Muscle layer of duodenum (tissue), 2 donors: ENCODE measurements around the gene PPFIA3.

Source experiments
- H3K27ac ChIP-seq: one replicate; pipeline ENCODE4 v1.7.0; 2013; ENCODE audit warnings: mild to moderate bottlenecking, low read length
- H3K27me3 ChIP-seq: one replicate; pipeline ENCODE4 v1.7.0; 2013; ENCODE audit warnings: low read depth, mild to moderate bottlenecking, control low read depth, low read length
- H3K36me3 ChIP-seq, 2 donors: one replicate each; pipeline ENCODE4 v1.7.0; 2013; ENCODE audit warnings: low read length in 2 of 2, control low read depth in 1 of 2, mild to moderate bottlenecking in 1 of 2; ENCODE audit not compliant: insufficient read depth in 2 of 2, control insufficient read depth in 1 of 2
- H3K4me1 ChIP-seq, 2 donors: one replicate each; pipeline ENCODE4 v1.7.0; 2013; ENCODE audit warnings: low read length in 2 of 2, mild to moderate bottlenecking in 2 of 2, control low read depth in 1 of 2, moderate library complexity in 1 of 2; ENCODE audit not compliant: insufficient read depth in 2 of 2, control insufficient read depth in 1 of 2
- H3K4me3 ChIP-seq, 2 donors: one replicate each; pipeline ENCODE4 v1.7.0; 2013; ENCODE audit warnings: low read length in 2 of 2, low read depth in 1 of 2, mild to moderate bottlenecking in 1 of 2
- H3K9me3 ChIP-seq, 2 donors: one replicate each; pipeline ENCODE4 v1.7.0; 2013; ENCODE audit warnings: low read length in 2 of 2, control low read depth in 1 of 2, mild to moderate bottlenecking in 1 of 2; ENCODE audit not compliant: control insufficient read depth in 1 of 2
- donor health status: healthy.

PPFIA3 gene

GRCh38 chr19:49196527-49197240 is 77.3 kb downstream of the PPFIA3 start:
- Histone ChIP-seq H3K9me3 (no peaks in the 10 kb centered on the region), H3K4me3 (no peak overlapping the region), H3K36me3 (peaks cover 3 to 23% of the 10 kb centered on the region in 2 donors)

GRCh38 chr19:49200238-49200862 is 81.0 kb downstream of the PPFIA3 start:
- Histone ChIP-seq H3K27ac (no peak overlapping the region), H3K27me3 (no peaks in the 10 kb centered on the region), H3K36me3 (peaks cover 17 to 27% of the 10 kb centered on the region in 2 donors), H3K4me1 (peaks cover 0 to 3% of the 10 kb centered on the region in 2 donors), H3K4me3 (no peak overlapping the region), H3K9me3 (no peaks in the 10 kb centered on the region)

More at GRCh38 chr19:49196527-49197240, 77.3 kb downstream of the PPFIA3 start:
- Histone ChIP-seq H3K4me1 (peaks cover 0 to 3% of the 10 kb centered on the region in 2 donors), H3K27me3 (no peaks in the 10 kb centered on the region), H3K27ac (no peak overlapping the region)
